GM12892 (cell line): Measurements from ENCODE around the gene SLC22A6.

Experiments used
- POLR2A ChIP-seq: IDR thresholded peaks from 2 replicates; pipeline ENCODE4 v1.6.1; 2011; ENCODE audit warnings: low read depth, low read length, control low read depth
- POLR2AphosphoS5 ChIP-seq: IDR thresholded peaks from 2 replicates; pipeline ENCODE4 v1.6.1; 2011; ENCODE audit warnings: low read depth, low read length, control low read depth
- TAF1 ChIP-seq: IDR thresholded peaks from 2 replicates; pipeline ENCODE4 v1.6.1; 2011; ENCODE audit warnings: low read depth, mild to moderate bottlenecking, control low read depth, low read length, borderline replicate concordance

DNA sequence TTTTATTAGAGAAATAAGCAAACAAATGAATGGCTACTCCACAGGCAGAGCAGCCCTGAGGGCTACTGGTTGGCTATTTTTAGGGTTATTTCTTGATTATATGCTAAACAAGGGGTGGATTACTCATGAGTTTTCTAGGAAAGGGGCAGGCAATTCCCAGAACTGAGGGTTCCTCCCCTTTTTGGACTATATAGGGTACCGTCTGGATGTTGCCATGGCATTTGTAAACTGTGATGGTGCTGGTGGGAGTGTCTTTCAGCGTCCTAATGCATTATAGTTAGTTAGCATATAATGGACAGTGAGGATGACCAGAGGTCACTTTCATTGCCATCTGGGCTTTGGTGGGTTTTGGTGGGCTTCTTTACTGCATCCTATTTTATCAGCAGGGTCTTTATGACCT is 19.2 kb downstream of the SLC22A6 start:
- no peak for TF ChIP-seq POLR2A
- no peak for TF ChIP-seq POLR2AphosphoS5
- no peak for TF ChIP-seq TAF1
